GM21529 (cell line): ENCODE results near the gene AARS2.

Experiments used
- ATAC-seq: cut with Tn5 transposase; IDR thresholded peaks from one replicate; pipeline ENCODE4 v1.9.1; 2021; ENCODE audit not compliant: unreplicated experiment

The AARS2 gene

GRCh38 chr6:44263354-44264100, 49.6 kb downstream of the AARS2 start:
- ATAC-seq = no peak

GRCh38 chr6:44262467-44263353, 50.4 kb downstream of the AARS2 start:
- no peak for ATAC-seq

GRCh38 chr6:44261581-44261980, 51.6 kb downstream of the AARS2 start:
- ATAC-seq = no peak

- ATAC-seq = no peak
Measured at GRCh38 chr6:44260451-44261297, 52.5 kb downstream of the AARS2 start.

- no peak for ATAC-seq
Measured at GRCh38 chr6:44260011-44260410, 53.1 kb downstream of the AARS2 start.

GRCh38 chr6:44258921-44259320, 54.2 kb downstream of the AARS2 start:
- no peak for ATAC-seq

GRCh38 chr6:44258325-44258863, 54.8 kb downstream of the AARS2 start:
- no peak for ATAC-seq

GRCh38 chr6:44257753-44258324, 55.3 kb downstream of the AARS2 start:
- ATAC-seq = peak; percentile 26

GRCh38 chr6:44257025-44257752, 56.0 kb downstream of the AARS2 start, which contains the start of gene SLC35B2:
Gene SLC35B2 (minus strand): TSS chr6:44257528. CDS start chr6:44257410, 118 bp downstream.
- ATAC-seq = peak; percentile 48

- ATAC-seq = no peak
Measured at GRCh38 chr6:44256775-44257024, 56.4 kb downstream of the AARS2 start.

- no peak for ATAC-seq
Measured at GRCh38 chr6:44255871-44256774, 57.0 kb downstream of the AARS2 start.

GRCh38 chr6:44255105-44255808, 57.9 kb downstream of the AARS2 start:
- ATAC-seq = no peak

GRCh38 chr6:44254191-44255104, 58.7 kb downstream of the AARS2 start:
- no peak for ATAC-seq

GRCh38 chr6:44253307-44254101, 59.6 kb downstream of the AARS2 start:
- ATAC-seq = no peak

- ATAC-seq = no peak
Measured at GRCh38 chr6:44251576-44252524, 61.3 kb downstream of the AARS2 start.
